ENCODE measurements around the gene FBXO34.

GRCh38 chr14:55303125-55303499 lies 31.9 kb downstream of the FBXO34 start:
- TF ChIP-seq ZNF274 (IDR thresholded peaks at IDR 0.05; ENCODE audit: low read depth, low read length) (no peak), YY1 (IDR thresholded peaks at IDR 0.05; ENCODE audit: insufficient read depth, insufficient read length) (no peak)

All from NT2/D1 (cell line).